NCI-H446 treated with DMSO at 0.1 percent for 48 hours (cell line): ENCODE measurements around the gene SLC38A3.

Experiments used
- DNase-seq: peaks from one replicate; lab custom pipeline; 2025; lab: John Stamatoyannopoulos, UW

Gene SLC38A3

DNA sequence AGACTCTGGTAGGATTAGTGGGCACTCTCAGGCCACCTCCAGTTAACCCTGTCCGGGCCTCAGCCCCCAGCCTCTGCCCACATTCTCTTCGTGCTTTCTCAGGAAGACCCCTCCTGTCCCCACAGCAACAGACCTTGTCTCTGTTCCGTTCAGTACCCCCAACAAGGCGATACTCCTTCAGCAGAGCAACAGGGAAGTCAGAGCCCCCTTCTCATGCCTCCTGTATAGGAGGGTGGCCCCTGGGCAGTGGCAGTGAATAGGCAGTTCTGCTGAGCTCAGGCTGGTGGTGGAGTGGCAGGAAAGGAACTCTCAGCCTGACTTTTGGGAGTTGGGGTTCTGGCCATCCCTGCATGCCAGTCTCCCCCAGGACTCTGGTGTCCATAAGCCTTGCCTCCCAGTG is 64.4 kb downstream of the SLC38A3 start:
- no peak for DNase-seq

DNA sequence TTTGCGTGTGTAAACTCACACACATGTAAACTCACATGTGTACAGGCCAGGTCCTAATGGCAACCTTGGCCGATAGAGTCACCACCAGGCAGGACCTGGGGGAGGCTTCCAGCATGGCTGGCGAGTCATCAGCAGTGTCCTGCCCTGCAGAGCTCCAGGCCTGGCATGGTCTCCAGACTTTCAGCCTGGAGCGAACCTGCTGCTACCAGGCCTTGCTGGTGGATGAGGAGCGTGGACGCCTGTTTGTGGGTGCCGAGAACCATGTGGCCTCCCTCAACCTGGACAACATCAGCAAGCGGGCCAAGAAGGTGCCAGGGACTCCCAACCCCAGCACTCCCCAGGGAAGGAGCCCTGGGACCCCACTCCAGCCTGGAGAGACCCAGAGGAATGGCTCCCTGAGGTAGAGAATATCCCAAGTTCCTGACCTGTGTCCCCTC is 64.9 kb downstream of the SLC38A3 start:
- no peak for DNase-seq

DNA sequence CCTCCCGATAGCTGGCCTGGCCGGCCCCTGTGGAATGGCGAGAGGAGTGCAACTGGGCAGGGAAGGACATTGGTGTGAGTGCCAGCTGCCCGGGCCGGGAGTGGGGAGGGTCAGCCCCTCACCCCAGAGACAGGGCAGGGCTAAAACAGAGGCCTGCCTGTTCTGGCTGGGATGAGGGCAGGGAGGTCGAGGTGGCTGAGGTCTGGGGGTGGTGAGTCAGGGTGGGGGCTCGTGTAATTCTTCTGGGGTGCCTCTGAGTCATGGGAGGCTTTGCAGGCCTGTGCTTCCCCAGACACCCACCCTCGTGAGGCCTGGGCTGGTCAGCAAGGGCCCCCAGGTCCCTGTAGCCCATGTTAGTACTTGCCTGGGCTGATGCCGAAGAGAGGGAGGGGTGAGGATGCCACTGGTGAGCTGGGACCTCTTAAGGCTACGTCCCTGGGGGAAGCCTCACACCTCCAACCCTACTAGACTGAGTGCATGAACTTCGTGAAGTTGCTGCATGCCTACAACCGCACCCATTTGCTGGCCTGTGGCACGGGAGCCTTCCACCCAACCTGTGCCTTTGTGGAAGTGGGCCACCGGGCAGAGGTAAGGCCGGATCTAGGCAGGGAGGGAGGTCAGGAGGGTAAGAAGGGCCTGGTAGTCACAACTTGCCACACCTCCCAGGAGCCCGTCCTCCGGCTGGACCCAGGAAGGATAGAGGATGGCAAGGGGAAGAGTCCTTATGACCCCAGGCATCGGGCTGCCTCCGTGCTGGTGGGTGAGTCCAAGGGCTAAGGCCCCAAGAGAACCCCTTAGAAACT is 65.6 kb downstream of the SLC38A3 start:
- no peak for DNase-seq
